IMR-90 (cell line): Measurements from ENCODE around the gene UBE2S. TPM values are rescaled to one million over a fixed set of nuclear protein-coding genes. Genes with fewer than 3 reads are reported as not detected.

Experiments
- ATAC-seq: fragments of 200-7000 bp; cut with Tn5 transposase; 2 replicates; pipeline ENCODE4 v1.9.1; 2020; ENCODE audit warnings: low read depth, mild to moderate bottlenecking, moderate library complexity
- BruUV-seq: library from RNA; stranded (reverse); fragments of 400-500 nt; replicated peaks from 2 replicates; lab custom pipeline; 2021; lab: Mats Ljungman, UMichigan
- CTCF ChIA-PET: fragments of 300-600 bp; formaldehyde crosslinking; extraction: SDS; loops from one replicate; lab custom pipeline; 2021; ENCODE audit warnings: antibody characterized with exemption; lab: Yijun Ruan, JAX
- POLR2A ChIA-PET: fragments of 300-600 bp; sonication (Branson Sonifier 250); formaldehyde crosslinking; loops from one replicate; lab custom pipeline; 2022; ENCODE audit warnings: antibody characterized with exemption; ENCODE audit not compliant: unreplicated experiment; lab: Charles Lee
- DNase-seq: peaks from one replicate; pipeline ENCODE4 v3.0.0; 2013
- H2AFZ ChIP-seq: replicated peaks from 2 replicates; pipeline ENCODE3; 2013; ENCODE audit warnings: low read length, mild to moderate bottlenecking; ENCODE audit not compliant: poor library complexity
- H2AK5ac ChIP-seq: 2 replicates; pipeline ENCODE4 v1.6.1; 2013; ENCODE audit warnings: low read depth, low read length, inconsistent platforms
- H2AK9ac ChIP-seq: replicated peaks from 2 replicates; pipeline ENCODE3; 2013; ENCODE audit warnings: mild to moderate bottlenecking, low read depth, low read length, moderate library complexity; ENCODE audit not compliant: poor library complexity
- H2BK120ac ChIP-seq: 2 replicates; pipeline ENCODE4 v1.6.1; 2013; ENCODE audit warnings: low read depth, low read length, inconsistent platforms
- H2BK15ac ChIP-seq: 3 replicates; pipeline ENCODE4 v1.6.1; 2013; ENCODE audit warnings: low read depth, low read length, inconsistent platforms
- H2BK20ac ChIP-seq: 2 replicates; pipeline ENCODE4 v1.6.1; 2013; ENCODE audit warnings: low read depth, mild to moderate bottlenecking, inconsistent platforms, low read length, moderate library complexity
- H2BK5ac ChIP-seq: 2 replicates; pipeline ENCODE4 v1.6.1; 2013; ENCODE audit warnings: mild to moderate bottlenecking, low read depth, low read length, inconsistent platforms; ENCODE audit not compliant: poor library complexity, severe bottlenecking
- H3K14ac ChIP-seq: replicated peaks from 2 replicates; pipeline ENCODE4 v1.6.1; 2013; ENCODE audit warnings: low read depth, low read length, inconsistent platforms
- H3K18ac ChIP-seq: 2 replicates; pipeline ENCODE4 v1.6.1; 2013; ENCODE audit warnings: low read depth, low read length, control low read depth
- H3K23ac ChIP-seq: 2 replicates; pipeline ENCODE4 v1.6.1; 2013; ENCODE audit warnings: low read depth, low read length, inconsistent platforms
- H3K27ac ChIP-seq: 2 replicates; pipeline ENCODE4 v1.5.1; 2013; ENCODE audit warnings: mild to moderate bottlenecking, control low read depth, low read length; ENCODE audit not compliant: insufficient read depth
- H3K27me3 ChIP-seq: 2 replicates; pipeline ENCODE4 v1.6.1; 2013; ENCODE audit warnings: low read length; ENCODE audit not compliant: control insufficient read depth, insufficient read depth
- H3K36me3 ChIP-seq: 2 replicates; pipeline ENCODE4 v1.6.1; 2013; ENCODE audit warnings: low read length, mixed read lengths; ENCODE audit not compliant: control insufficient read depth, insufficient read depth
- H3K4ac ChIP-seq: 2 replicates; pipeline ENCODE4 v1.6.1; 2013; ENCODE audit warnings: low read depth, low read length, inconsistent platforms
- H3K4me1 ChIP-seq: 2 replicates; pipeline ENCODE4 v1.6.1; 2013; ENCODE audit warnings: low read length, mixed read lengths; ENCODE audit not compliant: control insufficient read depth, insufficient read depth
- H3K4me2 ChIP-seq: 2 replicates; pipeline ENCODE4 v1.6.1; 2013; ENCODE audit warnings: low read depth, mild to moderate bottlenecking, control low read depth, low read length, moderate library complexity
- H3K4me3 ChIP-seq: 2 replicates; pipeline ENCODE4 v1.5.1; 2013; ENCODE audit warnings: low read depth, mild to moderate bottlenecking, control low read depth, low read length, moderate library complexity; ENCODE audit not compliant: insufficient read depth
- H3K56ac ChIP-seq: 2 replicates; pipeline ENCODE4 v1.6.1; 2013; ENCODE audit warnings: low read length, inconsistent platforms; ENCODE audit not compliant: insufficient read depth; ENCODE audit errors: extremely low read depth
- H3K79me1 ChIP-seq, 2 experiments: 2 replicates each; pipeline ENCODE4 v1.6.1; 2013; ENCODE audit warnings: low read length in 2 of 2, inconsistent platforms in 1 of 2, low read depth in 1 of 2
- H3K9ac ChIP-seq: 2 replicates; pipeline ENCODE4 v1.6.1; 2013; ENCODE audit warnings: low read depth, low read length, control low read depth
- H3K9me1 ChIP-seq: 2 replicates; pipeline ENCODE4 v1.6.1; 2013; ENCODE audit warnings: low read length, inconsistent platforms; ENCODE audit not compliant: insufficient read depth
- H3K9me3 ChIP-seq: 2 replicates; pipeline ENCODE4 v1.6.1; 2013; ENCODE audit warnings: low read length; ENCODE audit not compliant: control insufficient read depth, insufficient read depth
- H4K20me1 ChIP-seq: 2 replicates; pipeline ENCODE4 v1.6.1; 2013; ENCODE audit warnings: low read length, inconsistent platforms; ENCODE audit not compliant: insufficient read depth
- H4K5ac ChIP-seq: 2 replicates; pipeline ENCODE4 v1.6.1; 2013; ENCODE audit warnings: mild to moderate bottlenecking, low read depth, low read length, control low read depth
- H4K8ac ChIP-seq, 2 experiments: 2 replicates each; pipeline ENCODE4 v1.6.1; 2013; ENCODE audit warnings: low read depth in 2 of 2, low read length in 2 of 2, control low read depth in 1 of 2, inconsistent platforms in 1 of 2
- H4K91ac ChIP-seq: 2 replicates; pipeline ENCODE4 v1.6.1; 2013; ENCODE audit warnings: low read depth, low read length, inconsistent platforms; ENCODE audit not compliant: insufficient read depth
- BHLHE40 ChIP-seq: fragments of 150-350 bp; IDR thresholded peaks from 2 replicates; pipeline ENCODE4 v1.6.1; 2016; ENCODE audit warnings: mild to moderate bottlenecking, low read depth, low read length
- CEBPB ChIP-seq: IDR thresholded peaks from 2 replicates; pipeline ENCODE4 v1.6.1; 2012; ENCODE audit warnings: low read depth, low read length, improper control_type of control experiment
- CHD1 ChIP-seq: IDR thresholded peaks from 2 replicates; pipeline ENCODE4 v1.6.1; 2012; ENCODE audit warnings: low read depth, low read length, improper control_type of control experiment
- FOS ChIP-seq: fragments of 150-350 bp; IDR thresholded peaks from 2 replicates; pipeline ENCODE4 v1.6.1; 2016; ENCODE audit warnings: low read depth, low read length
- MAFK ChIP-seq: IDR thresholded peaks from 2 replicates; pipeline ENCODE4 v1.6.1; 2012; ENCODE audit warnings: low read depth, low read length, improper control_type of control experiment
- MAZ ChIP-seq: IDR thresholded peaks from 2 replicates; pipeline ENCODE4 v1.6.1; 2012; ENCODE audit warnings: low read depth, mild to moderate bottlenecking, low read length, improper control_type of control experiment, moderate library complexity, borderline replicate concordance
- MXI1 ChIP-seq: IDR thresholded peaks from 2 replicates; pipeline ENCODE4 v1.6.1; 2012; ENCODE audit warnings: low read depth, mild to moderate bottlenecking, low read length, moderate library complexity, borderline replicate concordance
- NFE2L2 ChIP-seq: fragments of 150-350 bp; IDR thresholded peaks from 2 replicates; pipeline ENCODE4 v1.6.1; 2016; ENCODE audit warnings: low read depth, mild to moderate bottlenecking, low read length
- POLR2A ChIP-seq: IDR thresholded peaks from 2 replicates; pipeline ENCODE4 v1.6.1; 2012; ENCODE audit warnings: mild to moderate bottlenecking, low read depth, low read length
- RAD21 ChIP-seq: IDR thresholded peaks from 2 replicates; pipeline ENCODE4 v1.6.1; 2012; ENCODE audit warnings: low read length, improper control_type of control experiment
- RCOR1 ChIP-seq: IDR thresholded peaks from 2 replicates; pipeline ENCODE4 v1.6.1; 2012; ENCODE audit warnings: mild to moderate bottlenecking, low read length, improper control_type of control experiment; ENCODE audit not compliant: insufficient replicate concordance
- SMC3 ChIP-seq: fragments of 150-350 bp; IDR thresholded peaks from 2 replicates; pipeline ENCODE4 v1.6.1; 2016; ENCODE audit warnings: low read depth, mild to moderate bottlenecking, antibody characterized with exemption, low read length, moderate library complexity
- WGBS, 2 experiments: methylation state at CpG; one replicate each; pipeline versions ENCODE4 v1.1.5 to v1.1.7; 2013; ENCODE audit warnings: missing lambda C conversion rate in 2 of 2; ENCODE audit not compliant: insufficient read length in 1 of 2; ENCODE audit errors: extremely low coverage in 2 of 2; 5-methylcytosine and 5-hydroxymethylcytosine counted together
- dilution Hi-C: fragments of 300-500 bp; cut with HindIII; formaldehyde crosslinking; loops from one replicate; pipeline ENCODE4 v1.14.3; 2018; ENCODE audit warnings: low sequenced_read_pairs; ENCODE audit not compliant: unreplicated experiment
- in situ Hi-C: fragments of 300-500 bp; cut with MboI; formaldehyde crosslinking; loops from 3 replicates; pipeline ENCODE4 v1.14.3; 2019; ENCODE audit warnings: low sequenced_read_pairs, inconsistent platforms, mixed read lengths
- intact Hi-C: fragments of 100-400 bp; cut with micrococcal nuclease; formaldehyde crosslinking; loops from 2 replicates; pipeline ENCODE4 v1.10.0; 2022
- polyA plus RNA-seq, 3 experiments: library from polyadenylated mRNA; depleted of rRNA; stranded (reverse); fragments of >200 nt; gene quantifications; 2 replicates each; pipeline ENCODE4 v1.2.3, GENCODE V29; 2012; ENCODE audit warnings: low replicate concordance in 1 of 3
- total RNA-seq: library from RNA; depleted of rRNA; stranded (reverse); fragments of >200 nt; gene quantifications from 2 replicates; pipeline ENCODE4 v1.2.3, GENCODE V29; 2012
- TF ChIP-seq, protein P1 (sequence below): conservative IDR thresholded peaks from 2 replicates; pipeline ENCODE4 v1.5.1; 2012; ENCODE audit warnings: mild to moderate bottlenecking, low read depth, low read length, improper control_type of control experiment
- TF ChIP-seq, protein P2 (sequence below): fragments of 150-350 bp; IDR thresholded peaks from 2 replicates; pipeline ENCODE4 v1.6.1; 2017; ENCODE audit warnings: mild to moderate bottlenecking, antibody characterized with exemption, low read length, low read depth
- TF ChIP-seq, protein P3 (sequence below): fragments of 150-350 bp; IDR thresholded peaks from 2 replicates; pipeline ENCODE4 v1.6.1; 2016; ENCODE audit warnings: low read depth, mild to moderate bottlenecking, low read length, moderate library complexity, borderline replicate concordance

The UBE2S gene
- total and polyA plus RNA-seq, 2 of the 4 experiments (the other 2 are of a cell fraction) = 69.5 to 104 TPM

DNA sequence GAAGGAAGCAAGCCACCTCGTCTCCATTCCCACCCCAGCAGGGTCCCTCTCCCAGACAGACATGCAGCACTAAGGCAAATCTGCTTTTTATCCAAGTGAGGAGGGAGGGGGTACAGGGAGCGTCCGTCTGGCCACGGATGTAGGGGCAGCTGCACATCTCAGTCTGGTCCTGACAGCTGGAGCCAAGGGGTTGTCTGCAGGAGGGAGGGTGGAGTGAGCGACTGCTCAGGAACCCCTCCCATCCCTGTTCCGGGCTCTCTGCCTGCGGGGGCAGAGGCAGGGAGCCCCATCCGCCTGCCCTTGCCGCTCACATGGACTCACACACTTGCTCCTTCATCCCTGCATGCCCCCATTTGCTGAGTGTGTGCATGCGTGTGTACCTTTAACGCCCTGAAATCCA lies 28.4 kb downstream of the UBE2S start:
- WGBS, 2 experiments = 80% methylated on average over 3 of the region's 11 CpGs; no CpG with 5 or more reads in 1 of the 2 experiments
- ChIA-PET CTCF (no interaction called here), POLR2A (no interaction called here)
- Histone ChIP-seq H2AK9ac (peak overlapping the region; percentile 33), H4K20me1 (no peaks in the 10 kb centered on the region), H4K91ac (peak overlapping the region; percentile 4; the same call in 1 of the 2 replicates), H3K79me1 (peaks cover 5 to 9% of the 10 kb centered on the region in 2 experiments; a peak in 3 of 4 replicates), H2AK5ac (peak overlapping the region; percentile 51), H3K56ac (no peak overlapping the region), H3K4me1 (peaks cover 11% of the 10 kb centered on the region), H3K9me1 (peaks cover 7% of the 10 kb centered on the region; the same call in 1 of the 2 replicates), H3K14ac (no peak overlapping the region), H3K4ac (0 out of 2 replicates have a peak overlapping the region, but pooled peaks have one; percentile 35), H3K9me3 (no peaks in the 10 kb centered on the region), H4K8ac (no peak overlapping the region), H2BK20ac (no peak overlapping the region), H3K23ac (no peak overlapping the region), H2BK5ac (no peak overlapping the region), H3K9ac (no peak overlapping the region), H3K4me3 (no peak overlapping the region), H3K36me3 (no peaks in the 10 kb centered on the region), H2BK120ac (peak overlapping the region; percentile 23; the same call in 1 of the 2 replicates), H3K27me3 (no peaks in the 10 kb centered on the region), H2BK15ac (no peak overlapping the region), H4K5ac (no peak overlapping the region), H3K27ac (no peak overlapping the region), H2AFZ (no peak overlapping the region), H3K18ac (no peak overlapping the region), H3K4me2 (no peak overlapping the region)
- DNase-seq = no peak
- no peak for TF ChIP-seq NFE2L2
- no peak for TF ChIP-seq CEBPB
- no peak for TF ChIP-seq CHD1
- no peak for TF ChIP-seq MAZ
- no peak for TF ChIP-seq MAFK
- TF ChIP-seq POLR2A = no peak
- TF ChIP-seq RCOR1 = no peak
- TF ChIP-seq RAD21 = no peak
- no peak for TF ChIP-seq BHLHE40
- TF ChIP-seq, protein P1, sequence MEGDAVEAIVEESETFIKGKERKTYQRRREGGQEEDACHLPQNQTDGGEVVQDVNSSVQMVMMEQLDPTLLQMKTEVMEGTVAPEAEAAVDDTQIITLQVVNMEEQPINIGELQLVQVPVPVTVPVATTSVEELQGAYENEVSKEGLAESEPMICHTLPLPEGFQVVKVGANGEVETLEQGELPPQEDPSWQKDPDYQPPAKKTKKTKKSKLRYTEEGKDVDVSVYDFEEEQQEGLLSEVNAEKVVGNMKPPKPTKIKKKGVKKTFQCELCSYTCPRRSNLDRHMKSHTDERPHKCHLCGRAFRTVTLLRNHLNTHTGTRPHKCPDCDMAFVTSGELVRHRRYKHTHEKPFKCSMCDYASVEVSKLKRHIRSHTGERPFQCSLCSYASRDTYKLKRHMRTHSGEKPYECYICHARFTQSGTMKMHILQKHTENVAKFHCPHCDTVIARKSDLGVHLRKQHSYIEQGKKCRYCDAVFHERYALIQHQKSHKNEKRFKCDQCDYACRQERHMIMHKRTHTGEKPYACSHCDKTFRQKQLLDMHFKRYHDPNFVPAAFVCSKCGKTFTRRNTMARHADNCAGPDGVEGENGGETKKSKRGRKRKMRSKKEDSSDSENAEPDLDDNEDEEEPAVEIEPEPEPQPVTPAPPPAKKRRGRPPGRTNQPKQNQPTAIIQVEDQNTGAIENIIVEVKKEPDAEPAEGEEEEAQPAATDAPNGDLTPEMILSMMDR = no peak
- TF ChIP-seq FOS = no peak
- no peak for TF ChIP-seq SMC3
- TF ChIP-seq, protein P2, sequence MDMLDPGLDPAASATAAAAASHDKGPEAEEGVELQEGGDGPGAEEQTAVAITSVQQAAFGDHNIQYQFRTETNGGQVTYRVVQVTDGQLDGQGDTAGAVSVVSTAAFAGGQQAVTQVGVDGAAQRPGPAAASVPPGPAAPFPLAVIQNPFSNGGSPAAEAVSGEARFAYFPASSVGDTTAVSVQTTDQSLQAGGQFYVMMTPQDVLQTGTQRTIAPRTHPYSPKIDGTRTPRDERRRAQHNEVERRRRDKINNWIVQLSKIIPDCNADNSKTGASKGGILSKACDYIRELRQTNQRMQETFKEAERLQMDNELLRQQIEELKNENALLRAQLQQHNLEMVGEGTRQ = no peak
- TF ChIP-seq MXI1 = no peak
- TF ChIP-seq, protein P3, sequence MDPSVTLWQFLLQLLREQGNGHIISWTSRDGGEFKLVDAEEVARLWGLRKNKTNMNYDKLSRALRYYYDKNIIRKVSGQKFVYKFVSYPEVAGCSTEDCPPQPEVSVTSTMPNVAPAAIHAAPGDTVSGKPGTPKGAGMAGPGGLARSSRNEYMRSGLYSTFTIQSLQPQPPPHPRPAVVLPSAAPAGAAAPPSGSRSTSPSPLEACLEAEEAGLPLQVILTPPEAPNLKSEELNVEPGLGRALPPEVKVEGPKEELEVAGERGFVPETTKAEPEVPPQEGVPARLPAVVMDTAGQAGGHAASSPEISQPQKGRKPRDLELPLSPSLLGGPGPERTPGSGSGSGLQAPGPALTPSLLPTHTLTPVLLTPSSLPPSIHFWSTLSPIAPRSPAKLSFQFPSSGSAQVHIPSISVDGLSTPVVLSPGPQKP = no peak
- dilution Hi-C loops = no loop called here
- ATAC-seq = no peak
- intact Hi-C loops = no loop called here
- no TSS peak for BruUV-seq
- in situ Hi-C loops = no loop called here
